SKM-1 treated with dmso at 0.1 percent for 144 hours (cell line): Measurements from ENCODE around the gene RASIP1.
A peak's percentile ranks its signal among the peaks of the same experiment; 100 is the strongest.
"Not testable (repeated sequence)": the region's sequence is repeated elsewhere in the genome, so short reads cannot be mapped to it uniquely, and the experiment has no call there.

Source experiments
- DNase-seq: peaks from one replicate; lab custom pipeline; 2025; ENCODE audit not compliant: unreplicated experiment; lab: John Stamatoyannopoulos, UW

The RASIP1 gene

DNA sequence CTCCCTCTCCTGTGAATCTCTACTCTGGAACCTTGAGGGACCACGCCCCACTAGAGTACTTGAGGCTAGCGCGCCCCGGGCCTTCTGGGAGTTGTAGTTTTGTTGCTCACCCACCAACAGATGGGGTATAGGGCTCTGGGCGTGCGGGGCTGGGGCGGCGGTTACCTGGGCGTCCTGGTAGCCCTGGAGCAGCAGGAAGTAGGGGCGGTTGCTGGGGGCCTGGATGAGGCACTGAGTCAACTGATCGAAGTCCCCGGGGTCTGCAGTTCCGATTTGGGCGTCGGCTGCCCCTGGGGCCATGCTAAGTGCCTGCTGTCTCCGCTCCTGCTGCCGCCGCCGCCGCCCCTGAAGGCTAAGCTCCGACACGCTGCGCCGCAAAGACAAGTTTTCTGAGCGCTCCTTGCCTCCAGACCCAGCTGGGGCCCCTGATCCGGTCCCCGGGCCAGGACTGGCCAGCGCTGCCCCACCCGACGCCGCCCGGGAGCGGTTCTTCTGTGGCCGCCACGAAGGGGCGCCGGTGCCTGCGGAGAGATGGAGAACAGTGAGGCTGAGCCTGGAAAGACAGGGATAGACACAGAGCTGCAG lies 5.3 kb downstream of the RASIP1 start:
- no peak for DNase-seq

DNA sequence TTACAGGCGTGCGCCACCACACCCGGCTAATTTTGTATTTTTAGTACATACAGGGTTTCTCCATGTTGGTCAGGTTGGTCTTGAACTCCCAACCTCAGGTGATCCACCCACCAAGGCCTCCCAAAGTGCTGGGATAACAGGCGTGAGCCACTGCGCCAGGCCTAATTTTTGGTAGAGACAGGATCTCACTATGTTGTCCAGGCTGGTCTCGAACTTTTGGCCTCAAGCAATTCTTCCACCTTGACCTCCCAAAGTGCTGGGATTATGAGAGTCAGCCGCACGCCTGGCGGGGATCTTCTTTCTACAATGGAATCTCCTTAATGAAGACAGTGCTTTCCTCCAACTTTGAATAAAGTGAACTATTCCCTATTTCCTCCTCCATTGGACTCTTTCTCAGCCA lies 5.8 kb downstream of the RASIP1 start:
- DNase-seq: no peak

DNA sequence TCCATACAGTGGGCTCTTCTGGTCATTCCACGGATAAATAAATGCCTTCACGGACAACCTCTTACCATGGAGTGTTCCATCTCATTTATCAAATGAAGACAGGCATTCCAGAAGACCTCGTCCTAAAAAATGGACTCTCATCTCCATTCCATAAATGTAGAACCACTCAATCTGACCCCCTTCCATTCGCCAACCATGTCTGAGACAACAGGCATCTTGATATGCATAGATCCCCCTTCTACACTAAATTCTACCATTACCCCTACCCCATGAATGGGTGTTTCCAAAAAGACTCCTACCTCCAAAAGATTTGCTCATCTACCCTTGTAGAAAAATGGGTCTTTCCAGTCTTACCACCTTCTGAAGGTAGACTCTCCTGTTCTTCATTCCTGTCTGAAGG lies 9.0 kb downstream of the RASIP1 start:
- DNase-seq: no peak

GRCh38 chr19:48728911-48729664 lies 11.3 kb downstream of the RASIP1 start:
- no peak for DNase-seq

DNA sequence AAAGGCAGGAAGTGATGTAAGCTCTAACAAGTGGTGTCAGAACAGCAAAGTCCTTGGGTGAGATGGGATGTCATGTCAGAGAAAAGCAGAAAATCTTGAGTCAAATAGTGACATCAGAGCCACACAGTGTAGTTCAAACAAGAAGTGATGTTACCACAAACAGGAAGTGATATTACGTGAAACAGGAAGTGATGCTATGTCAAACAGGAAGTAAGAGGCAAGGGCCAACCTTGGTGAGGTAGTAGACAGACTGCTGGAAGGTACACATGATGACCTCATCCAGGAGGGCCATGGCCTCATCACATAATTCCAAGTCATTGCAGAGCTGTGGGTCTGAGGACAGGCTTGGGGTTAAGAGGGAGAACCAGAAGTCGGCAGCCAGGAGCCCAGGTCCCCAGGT lies 13.9 kb downstream of the RASIP1 start:
- DNase-seq: peak; percentile 58

- DNase-seq: peak; percentile 67
Measured at GRCh38 chr19:48724796-48725753, 15.3 kb downstream of the RASIP1 start.

DNA sequence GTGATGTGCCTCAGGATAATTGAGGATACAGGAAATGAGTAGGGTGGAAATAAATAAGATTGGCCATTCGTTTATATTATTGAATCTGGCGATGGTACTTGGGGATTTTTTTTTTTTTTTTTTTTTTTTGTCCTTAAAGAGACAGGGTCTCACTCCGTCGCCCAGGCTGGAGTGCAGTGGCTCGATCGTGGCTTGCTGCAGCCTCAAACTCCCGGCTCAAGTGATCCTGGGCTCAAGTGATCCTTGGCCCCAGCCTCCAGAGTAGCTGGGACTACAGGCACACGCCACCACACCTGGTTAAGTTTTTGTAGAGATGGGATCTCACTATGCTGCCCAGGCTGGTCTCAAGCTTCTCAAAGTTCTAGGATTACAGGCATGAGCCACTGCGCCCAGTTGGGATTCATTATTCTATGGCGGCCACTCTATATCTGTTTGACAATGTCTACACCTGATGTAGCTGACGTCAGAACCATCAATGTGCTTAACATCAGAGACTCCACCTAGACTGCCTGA lies 18.2 kb downstream of the RASIP1 start:
- no peak for DNase-seq

GRCh38 chr19:48720613-48721296 lies 19.7 kb downstream of the RASIP1 start:
- peak; percentile 70 for DNase-seq

GRCh38 chr19:48720251-48720612 lies 20.2 kb downstream of the RASIP1 start:
- no peak for DNase-seq

GRCh38 chr19:48719263-48720171 lies 20.9 kb downstream of the RASIP1 start, which contains the start of gene MAMSTR:
MAMSTR (minus strand) TSS chr19:48719725; CDS start chr19:48719031, 694 bp downstream.
- DNase-seq: no peak

GRCh38 chr19:48718711-48719231 lies 21.6 kb downstream of the RASIP1 start:
- DNase-seq: no peak

GRCh38 chr19:48718106-48718505 lies 22.3 kb downstream of the RASIP1 start:
- not testable (repeated sequence) for DNase-seq

DNA sequence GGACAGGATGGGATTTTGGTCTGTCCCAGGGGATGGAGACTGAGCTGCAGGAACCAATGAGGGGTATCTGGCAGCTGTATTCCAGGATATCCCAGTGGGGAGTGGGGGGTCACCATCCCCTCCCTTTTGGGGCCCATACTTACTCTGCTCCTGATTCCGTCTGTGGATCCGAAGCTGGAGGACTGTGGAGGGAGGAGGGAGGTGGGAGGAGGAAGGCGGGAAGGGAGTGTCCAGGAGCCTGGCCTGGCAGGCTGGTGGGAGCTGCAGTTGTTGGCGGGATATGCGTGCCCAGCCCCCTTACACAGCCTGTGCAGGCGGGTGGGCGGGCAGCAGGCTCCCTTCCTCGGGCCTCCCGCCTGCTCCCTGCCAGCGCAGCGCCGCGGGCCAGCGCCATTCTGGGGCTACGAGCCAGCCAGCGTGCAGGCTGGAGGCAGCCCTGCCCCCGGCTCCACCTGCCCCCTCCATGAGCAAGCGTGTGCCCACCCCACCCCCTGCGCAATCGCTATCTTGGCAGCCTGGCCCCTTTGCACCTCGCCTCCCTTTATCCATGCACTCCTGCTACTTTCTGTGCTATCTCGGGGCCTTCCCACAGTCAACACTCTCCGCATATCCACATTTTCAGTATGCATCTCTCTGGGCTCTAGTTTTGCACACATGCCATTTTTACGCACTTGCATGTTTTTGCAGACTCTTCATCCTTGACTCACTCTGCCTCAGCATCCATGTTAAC lies 23.7 kb downstream of the RASIP1 start:
- no peak for DNase-seq

GRCh38 chr19:48715681-48716171 lies 24.7 kb downstream of the RASIP1 start:
- no peak for DNase-seq

- DNase-seq: no peak
Measured at GRCh38 chr19:48714759-48715675, 25.4 kb downstream of the RASIP1 start.

DNA sequence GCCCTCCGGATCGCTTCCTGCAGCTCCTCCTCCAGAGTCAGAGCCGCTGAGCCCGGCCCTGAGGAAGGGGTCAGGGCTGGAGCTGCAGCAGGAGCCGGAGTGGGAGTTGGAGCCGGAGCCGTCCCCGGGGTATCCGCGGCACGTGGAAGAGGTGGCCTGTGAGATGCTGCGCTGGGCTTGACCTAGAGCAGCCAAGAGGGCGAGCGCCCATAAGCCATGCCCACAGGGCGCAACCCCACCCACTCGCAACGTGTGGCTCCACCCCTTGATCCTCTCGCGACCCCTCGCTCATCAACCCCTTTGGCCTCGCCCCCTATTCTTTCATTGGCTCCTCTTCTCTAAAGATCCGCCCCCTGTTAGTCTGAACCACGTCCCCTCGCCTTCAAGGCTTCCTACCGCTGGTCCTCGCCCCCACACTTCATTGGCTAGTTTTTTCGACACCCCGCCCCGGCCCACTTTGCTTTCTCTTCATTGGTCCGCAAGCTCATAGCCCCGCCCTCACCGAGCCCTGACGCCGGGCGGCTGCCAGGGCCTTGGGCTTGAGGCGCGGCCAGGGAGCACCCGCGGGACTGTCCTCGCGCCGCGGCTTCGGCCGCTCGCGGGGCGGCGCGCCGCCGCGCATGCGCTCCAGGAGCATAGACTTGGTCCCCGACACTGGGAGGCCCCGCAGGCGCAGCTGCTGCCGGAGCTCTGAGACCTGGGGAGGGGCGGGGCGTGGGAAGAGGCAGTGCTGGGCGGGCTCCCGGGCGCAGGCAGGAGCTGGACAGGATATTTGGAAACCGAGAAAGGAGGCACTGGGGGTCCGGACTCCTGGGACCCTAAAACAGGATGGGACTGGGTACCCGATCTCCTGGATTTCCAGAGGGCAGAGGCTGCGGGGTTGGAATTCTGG lies 26.3 kb downstream of the RASIP1 start:
- peak; percentile 94 for DNase-seq
